NB4 (cell line): ENCODE results near the gene BTBD1.
"Not testable (repeated sequence)": the region's sequence is repeated elsewhere in the genome, so short reads cannot be mapped to it uniquely, and the experiment has no call there.

ENCODE experiments used
- DNase-seq: peaks from one replicate; pipeline ENCODE4 v3.0.0; 2010; ENCODE audit warnings: low read depth
- H3K4me3 ChIP-seq: one replicate; pipeline ENCODE4 v1.5.1; 2011; ENCODE audit warnings: mild to moderate bottlenecking, low read depth, low read length, moderate library complexity
- MYC ChIP-seq: IDR thresholded peaks from 2 replicates; pipeline ENCODE4 v1.6.1; 2011; ENCODE audit warnings: low read depth, low read length
- POLR2A ChIP-seq: IDR thresholded peaks from 2 replicates; pipeline ENCODE4 v1.6.1; 2011; ENCODE audit warnings: mild to moderate bottlenecking; ENCODE audit not compliant: insufficient read length; ENCODE audit errors: extremely low read depth
- TF ChIP-seq, protein P1 (sequence below): IDR thresholded peaks from 2 replicates; pipeline ENCODE4 v1.6.1; 2011; ENCODE audit warnings: low read depth, low read length
- TF ChIP-seq, protein P2 (sequence below): IDR thresholded peaks from one replicate; pipeline ENCODE4 v1.5.1; 2012; ENCODE audit warnings: low read depth, low read length

The BTBD1 gene

DNA sequence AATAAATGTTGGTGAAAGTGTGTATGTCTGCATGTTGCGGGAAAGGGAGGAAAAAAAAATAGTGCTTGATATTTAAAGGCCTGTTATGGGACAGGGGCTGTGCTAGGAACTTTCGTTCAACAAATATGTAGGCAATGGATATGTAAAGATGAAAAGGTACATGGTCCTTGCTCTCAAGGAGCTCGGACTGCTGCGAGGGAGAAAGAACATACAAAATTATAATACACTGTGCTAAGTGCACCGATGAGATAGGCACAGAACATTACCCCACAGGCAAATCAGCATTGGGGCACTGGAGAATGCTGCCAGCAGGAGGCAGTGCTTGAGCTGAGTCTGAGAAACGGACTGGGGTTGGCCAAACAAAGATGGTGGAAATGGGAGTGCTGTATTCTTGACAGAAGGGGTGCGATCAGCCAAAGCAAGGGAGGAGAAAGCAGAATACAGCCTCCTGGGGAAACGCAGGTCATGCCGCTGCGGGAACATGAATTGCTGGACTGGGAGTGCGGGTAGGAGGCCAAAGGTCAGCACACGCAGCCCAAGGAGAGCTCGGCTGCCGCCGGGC is 56.3 kb downstream of the BTBD1 start:
- peak; percentile 54; the same call in 1 of the 2 replicates for TF ChIP-seq MYC
- no peak for TF ChIP-seq POLR2A
- TF ChIP-seq, protein P1, sequence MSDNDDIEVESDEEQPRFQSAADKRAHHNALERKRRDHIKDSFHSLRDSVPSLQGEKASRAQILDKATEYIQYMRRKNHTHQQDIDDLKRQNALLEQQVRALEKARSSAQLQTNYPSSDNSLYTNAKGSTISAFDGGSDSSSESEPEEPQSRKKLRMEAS = 0 out of 2 replicates have a peak, but pooled peaks have one; percentile 35
- TF ChIP-seq, protein P2, sequence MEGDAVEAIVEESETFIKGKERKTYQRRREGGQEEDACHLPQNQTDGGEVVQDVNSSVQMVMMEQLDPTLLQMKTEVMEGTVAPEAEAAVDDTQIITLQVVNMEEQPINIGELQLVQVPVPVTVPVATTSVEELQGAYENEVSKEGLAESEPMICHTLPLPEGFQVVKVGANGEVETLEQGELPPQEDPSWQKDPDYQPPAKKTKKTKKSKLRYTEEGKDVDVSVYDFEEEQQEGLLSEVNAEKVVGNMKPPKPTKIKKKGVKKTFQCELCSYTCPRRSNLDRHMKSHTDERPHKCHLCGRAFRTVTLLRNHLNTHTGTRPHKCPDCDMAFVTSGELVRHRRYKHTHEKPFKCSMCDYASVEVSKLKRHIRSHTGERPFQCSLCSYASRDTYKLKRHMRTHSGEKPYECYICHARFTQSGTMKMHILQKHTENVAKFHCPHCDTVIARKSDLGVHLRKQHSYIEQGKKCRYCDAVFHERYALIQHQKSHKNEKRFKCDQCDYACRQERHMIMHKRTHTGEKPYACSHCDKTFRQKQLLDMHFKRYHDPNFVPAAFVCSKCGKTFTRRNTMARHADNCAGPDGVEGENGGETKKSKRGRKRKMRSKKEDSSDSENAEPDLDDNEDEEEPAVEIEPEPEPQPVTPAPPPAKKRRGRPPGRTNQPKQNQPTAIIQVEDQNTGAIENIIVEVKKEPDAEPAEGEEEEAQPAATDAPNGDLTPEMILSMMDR = peak; percentile 94
- H3K4me3 ChIP-seq = peak overlapping the region; percentile 97
- DNase-seq = peak; percentile 89

DNA sequence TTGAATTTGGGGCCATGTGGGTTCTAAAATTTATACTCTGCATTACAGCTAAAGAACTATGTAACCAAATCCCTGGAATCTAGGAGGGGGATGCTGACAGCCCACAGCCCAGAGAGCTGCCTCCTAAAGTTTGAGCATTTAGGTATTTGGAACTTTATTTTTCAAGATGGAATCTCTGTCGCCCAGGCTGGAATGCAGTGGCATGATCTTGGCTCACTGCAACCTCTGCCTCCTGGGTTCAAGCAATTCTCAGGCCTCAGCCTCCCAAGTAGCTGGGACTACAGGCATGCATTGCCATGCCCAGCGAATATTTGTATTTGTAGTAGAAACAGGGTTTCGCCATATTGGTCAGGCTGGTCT is 66.4 kb downstream of the BTBD1 start:
- not testable (repeated sequence) for H3K4me3 ChIP-seq, DNase-seq

DNA sequence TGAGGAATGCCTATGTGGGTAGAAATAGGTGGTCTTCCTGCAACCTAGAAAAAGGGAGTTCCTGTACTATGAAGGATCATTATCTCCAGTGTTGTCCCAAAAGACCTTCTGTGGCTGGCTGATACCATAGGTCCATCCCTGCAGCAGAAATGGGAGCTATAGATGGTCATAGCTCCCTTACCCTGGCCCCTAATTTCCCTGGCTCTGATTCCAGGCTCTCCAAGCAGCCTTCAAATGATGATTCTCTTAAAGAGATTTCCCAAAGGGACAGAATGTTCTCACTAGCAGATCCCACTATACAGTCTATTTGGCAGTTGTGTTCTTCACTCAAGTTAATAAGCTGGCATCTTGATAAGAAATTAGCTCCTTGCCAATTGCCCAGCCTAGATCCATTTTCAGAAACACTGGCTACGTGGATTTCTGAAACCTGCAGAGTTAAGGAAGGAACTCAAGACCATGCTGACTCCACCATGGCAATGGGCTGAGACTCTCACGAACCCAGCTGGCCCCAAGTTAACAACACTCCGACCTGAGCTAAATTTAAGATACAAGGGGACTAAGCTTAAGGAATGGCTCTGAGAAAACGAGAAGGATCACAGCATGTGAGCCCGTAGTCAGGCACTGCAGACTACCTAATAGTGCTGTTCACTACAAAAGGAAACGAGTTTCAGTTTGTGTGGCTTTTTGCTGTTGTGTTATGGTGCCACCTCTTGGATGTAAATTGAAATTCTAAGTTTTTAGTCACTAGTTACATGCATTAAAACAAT is 67.0 kb downstream of the BTBD1 start:
- DNase-seq = peak; percentile 78

DNA sequence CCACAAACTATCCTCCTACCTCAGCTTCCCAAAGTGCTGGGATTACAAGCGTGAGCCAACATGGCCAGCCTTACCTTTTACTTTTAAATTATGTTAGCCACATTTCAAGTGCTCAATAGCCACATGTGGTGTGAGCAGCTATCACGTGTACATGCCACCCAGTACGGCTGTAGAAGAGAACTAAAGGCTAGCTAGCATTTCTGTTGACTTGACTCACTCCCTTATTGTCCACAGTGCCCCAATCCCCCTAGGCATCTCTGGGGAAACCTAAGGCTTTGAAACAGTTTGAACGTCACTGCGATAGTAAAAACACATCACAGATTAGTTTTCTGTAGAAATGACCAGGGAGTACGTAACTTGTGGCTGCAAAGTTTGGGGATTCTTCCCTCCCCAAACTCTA is 67.6 kb downstream of the BTBD1 start:
- H3K4me3 ChIP-seq = no peak overlapping the region
- DNase-seq = no peak
- TF ChIP-seq, protein P1 = no peak
- no peak for TF ChIP-seq MYC
- TF ChIP-seq POLR2A = no peak
- TF ChIP-seq, protein P2 = no peak

More for the DNA sequence above, 67.0 kb downstream of the BTBD1 start:
- TF ChIP-seq POLR2A (no peak), MYC (peak; percentile 63; the same call in 1 of the 2 replicates)
- TF ChIP-seq, protein P2 = peak; percentile 31
- TF ChIP-seq, protein P1 = peak; percentile 69; the same call in 1 of the 2 replicates
- no peak overlapping the region for H3K4me3 ChIP-seq

DNA sequence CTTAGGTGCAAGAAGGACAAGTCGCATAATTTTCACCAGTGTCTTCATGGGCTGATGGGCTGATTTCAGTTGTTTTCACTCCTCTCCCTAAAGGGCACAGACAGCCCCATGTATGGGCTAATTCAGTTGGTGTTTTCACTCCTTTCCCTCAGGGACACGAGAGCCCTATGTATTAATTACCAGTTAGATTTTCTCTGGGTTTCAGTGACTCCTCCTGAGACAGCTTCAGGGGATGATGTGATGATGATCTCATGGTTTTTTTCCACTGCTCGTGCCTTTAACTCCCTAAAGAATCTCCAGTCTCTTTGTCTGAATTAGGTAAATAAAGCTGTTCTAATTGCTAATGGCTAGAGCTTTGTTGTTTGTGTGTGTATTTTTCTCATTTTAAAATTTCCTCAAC is 71.1 kb downstream of the BTBD1 start:
- TF ChIP-seq, protein P2 = no peak
- TF ChIP-seq POLR2A (no peak), MYC (no peak)
- TF ChIP-seq, protein P1 = no peak
- DNase-seq = no peak
- H3K4me3 ChIP-seq = no peak overlapping the region

DNA sequence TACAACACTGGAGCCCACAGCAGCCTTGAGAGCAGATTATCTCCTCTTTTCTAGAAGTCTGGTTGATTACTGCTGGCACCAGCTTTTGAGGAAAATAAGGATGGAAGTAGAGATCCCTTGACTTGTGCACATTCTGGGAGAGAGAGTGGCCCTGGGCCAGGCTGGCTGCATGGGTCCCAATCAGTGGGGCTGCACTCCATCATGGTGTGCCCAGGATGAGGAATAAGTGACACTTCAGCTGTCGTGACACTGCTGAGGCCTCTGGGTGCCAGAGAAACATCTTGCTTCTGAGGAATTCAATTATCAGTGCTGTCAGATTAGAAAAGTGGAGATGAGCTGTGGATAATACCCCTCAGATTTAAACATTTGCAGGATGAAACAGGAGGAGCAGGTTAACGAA is 72.0 kb downstream of the BTBD1 start:
- H3K4me3 ChIP-seq = no peak overlapping the region
- TF ChIP-seq, protein P2 = no peak
- TF ChIP-seq MYC = no peak
- no peak for TF ChIP-seq POLR2A
- no peak for DNase-seq
